ENCODE data around the gene CHST11. TPM values are rescaled to one million over a fixed set of nuclear protein-coding genes. Genes with fewer than 3 reads are reported as not detected.
"Not testable (repeated sequence)": the region's sequence is repeated elsewhere in the genome, so short reads cannot be mapped to it uniquely, and the experiment has no call there.

Gene CHST11
- total RNA-seq, 4 donors from 2014 or later, result 2.1 to 7.3 (median 4.9) TPM

DNA sequence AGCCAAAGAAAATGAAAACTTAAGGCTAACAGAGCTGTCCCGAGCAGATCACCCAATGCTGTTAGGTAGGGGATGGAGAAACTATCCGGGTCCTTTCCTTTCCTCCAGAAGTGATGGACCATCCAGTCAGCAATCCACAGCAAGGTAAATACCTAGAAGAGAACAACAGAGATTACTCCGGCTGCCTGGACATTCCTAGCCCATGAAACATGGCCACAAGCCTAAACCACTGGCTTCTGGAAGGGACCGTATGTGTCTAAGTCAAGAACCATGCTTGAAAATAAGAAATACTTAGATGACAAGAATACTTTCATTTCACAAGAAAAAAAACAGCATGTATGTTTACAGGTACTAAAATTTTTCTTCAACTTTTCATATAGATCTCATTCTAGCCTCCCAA is 348.4 kb downstream of the CHST11 start:
- intact Hi-C loops (cut with DNase I; ENCODE audit: low total_unique reads), result no loop called here
- no peak overlapping the region for H3K4me3 ChIP-seq (ENCODE audit: low read depth, poor library complexity, severe bottlenecking)
- 62 to 65% methylated on average over 4 of the region's 4 CpGs for WGBS, 2 donors
- no peak for DNase-seq (ENCODE audit: low spot score in 2 of 2)
- TF ChIP-seq, protein P1, sequence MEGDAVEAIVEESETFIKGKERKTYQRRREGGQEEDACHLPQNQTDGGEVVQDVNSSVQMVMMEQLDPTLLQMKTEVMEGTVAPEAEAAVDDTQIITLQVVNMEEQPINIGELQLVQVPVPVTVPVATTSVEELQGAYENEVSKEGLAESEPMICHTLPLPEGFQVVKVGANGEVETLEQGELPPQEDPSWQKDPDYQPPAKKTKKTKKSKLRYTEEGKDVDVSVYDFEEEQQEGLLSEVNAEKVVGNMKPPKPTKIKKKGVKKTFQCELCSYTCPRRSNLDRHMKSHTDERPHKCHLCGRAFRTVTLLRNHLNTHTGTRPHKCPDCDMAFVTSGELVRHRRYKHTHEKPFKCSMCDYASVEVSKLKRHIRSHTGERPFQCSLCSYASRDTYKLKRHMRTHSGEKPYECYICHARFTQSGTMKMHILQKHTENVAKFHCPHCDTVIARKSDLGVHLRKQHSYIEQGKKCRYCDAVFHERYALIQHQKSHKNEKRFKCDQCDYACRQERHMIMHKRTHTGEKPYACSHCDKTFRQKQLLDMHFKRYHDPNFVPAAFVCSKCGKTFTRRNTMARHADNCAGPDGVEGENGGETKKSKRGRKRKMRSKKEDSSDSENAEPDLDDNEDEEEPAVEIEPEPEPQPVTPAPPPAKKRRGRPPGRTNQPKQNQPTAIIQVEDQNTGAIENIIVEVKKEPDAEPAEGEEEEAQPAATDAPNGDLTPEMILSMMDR (IDR thresholded peaks at IDR 0.05), result no peak
- TF ChIP-seq POLR2A (IDR thresholded peaks at IDR 0.05), result no peak

DNA sequence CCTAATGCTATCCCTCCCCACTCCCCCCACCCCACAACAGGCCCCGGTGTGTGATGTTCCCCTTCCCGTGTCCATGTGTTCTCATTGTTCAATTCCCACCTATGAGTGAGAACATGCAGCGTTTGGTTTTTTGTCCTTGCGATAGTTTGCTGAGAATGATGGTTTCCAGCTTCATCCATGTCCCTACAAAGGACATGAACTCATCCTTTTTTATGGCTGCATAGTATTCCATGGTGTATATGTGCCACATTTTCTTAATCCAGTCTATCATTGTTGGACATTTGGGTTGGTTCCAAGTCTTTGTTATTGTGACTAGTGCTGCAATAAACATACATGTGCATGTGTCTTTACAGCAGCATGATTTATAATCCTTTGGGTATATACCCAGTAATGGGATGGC is 349.4 kb downstream of the CHST11 start:
- intact Hi-C loops (cut with DNase I; ENCODE audit: low total_unique reads); DNase-seq (ENCODE audit: low spot score in 2 of 2); H3K4me3 ChIP-seq (ENCODE audit: low read depth, poor library complexity, severe bottlenecking): not testable (repeated sequence)
- WGBS, 2 donors, result 96 to 99% methylated on average over 4 of the region's 4 CpGs

DNA sequence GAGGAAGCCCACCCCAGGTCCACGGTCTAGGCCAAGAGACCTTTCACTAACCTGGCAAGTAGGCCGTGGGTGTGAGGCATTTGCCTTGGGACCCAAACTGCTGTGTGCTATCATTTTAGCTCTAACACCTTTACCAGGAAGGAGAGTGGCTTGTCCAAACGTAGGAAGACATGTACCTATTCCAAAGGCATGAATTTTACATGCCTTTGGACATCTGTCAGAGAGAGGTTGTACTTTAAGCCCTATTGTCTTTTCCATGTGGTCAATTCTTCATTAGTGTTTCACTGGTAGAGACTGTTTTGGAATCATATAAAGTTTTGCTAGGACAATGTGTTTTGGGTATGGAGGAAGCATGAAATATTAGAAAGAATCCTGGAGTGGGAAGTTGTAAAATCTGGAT is 352.5 kb downstream of the CHST11 start:
- 79 to 81% methylated on average over 3 of the region's 3 CpGs for WGBS, 2 donors
- H3K4me3 ChIP-seq (ENCODE audit: low read depth, poor library complexity, severe bottlenecking), result no peak overlapping the region
- TF ChIP-seq POLR2A (IDR thresholded peaks at IDR 0.05), result no peak
- TF ChIP-seq, protein P1 (IDR thresholded peaks at IDR 0.05), result no peak
- intact Hi-C loops (cut with DNase I; ENCODE audit: low total_unique reads), result no loop called here
- no peak for DNase-seq (ENCODE audit: low spot score in 2 of 2)

DNA sequence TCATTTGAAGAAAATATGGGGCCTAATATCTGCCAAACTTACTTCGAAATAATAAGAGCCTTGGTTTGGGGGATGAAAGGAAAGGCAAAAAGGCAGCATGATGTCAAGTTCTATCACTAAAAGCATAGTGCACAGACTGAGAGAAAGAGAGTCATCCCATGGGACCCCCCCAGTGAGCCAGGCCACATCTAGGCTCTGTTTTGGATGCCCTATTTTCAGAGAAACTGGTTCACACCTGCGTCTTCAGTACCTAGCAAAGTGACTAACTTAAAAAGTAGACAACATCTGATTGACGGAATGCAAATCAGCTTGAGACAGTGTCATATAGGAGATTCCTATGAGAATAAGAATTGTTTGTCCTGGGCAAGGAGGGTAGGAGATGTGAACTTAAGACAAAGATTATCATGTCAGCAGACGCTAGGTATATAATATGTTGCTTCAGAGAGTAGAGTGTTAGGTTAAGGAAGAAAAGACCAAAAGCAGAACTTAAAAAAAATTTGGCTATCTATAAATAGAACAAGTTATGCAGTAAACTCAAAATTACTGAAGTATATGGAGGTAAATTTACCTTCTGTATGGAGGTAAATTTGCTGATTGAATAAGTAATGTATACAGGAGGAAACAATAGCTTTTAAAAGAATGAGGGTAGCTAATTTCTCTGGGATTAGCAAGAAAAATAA is 353.1 kb downstream of the CHST11 start:
- DNase-seq (ENCODE audit: low spot score in 2 of 2), result no peak
- intact Hi-C loops (cut with DNase I; ENCODE audit: low total_unique reads), result no loop called here
- 72 to 82% methylated on average over 4 of the region's 4 CpGs for WGBS, 2 donors
- H3K4me3 ChIP-seq (ENCODE audit: low read depth, poor library complexity, severe bottlenecking), result no peak overlapping the region
- no peak for TF ChIP-seq POLR2A (IDR thresholded peaks at IDR 0.05)

Small RNAs within 50 kb of the gene (microRNA-seq; reads per million reads assigned to microRNA genes)
- 0 reads per million in 2 donors for gene MIR3922 (ENCODE audit: borderline number of aligned reads in 1 of 2, borderline replicate concordance in 2 of 2)

Other genes starting within 250 kb of the CHST11 start
- gene TXNRD1, start 241.2 kb upstream of the CHST11 start, total RNA-seq, result 10 to 100 TPM; 23.4 to 43.2 (median 35.6) TPM
- 1 to 10 TPM; 1.1 to 3.6 (median 3.1) TPM for gene EID3, start 153.2 kb upstream of the CHST11 start, total RNA-seq